Activated naive CD4-positive, alpha-beta T cell treated with anti-CD3 and anti-CD28 coated beads, Interleukin-2, amount 50 U/mL, for 72 hours (primary cell): ENCODE data around the gene FOXK2. TPM values are rescaled to one million over a fixed set of nuclear protein-coding genes. Genes with fewer than 3 reads are reported as not detected.

Experiments used
- ATAC-seq, 2 donors: fragments of 150-1000 bp; cut with Tn5 transposase; 2 replicates each; pipeline ENCODE4 v1.10.0; 2021; ENCODE audit warnings: mild to moderate bottlenecking in 2 of 2, moderate library complexity in 2 of 2
- DNase-seq, 2 donors: peaks; one replicate each; pipeline ENCODE4 v3.0.0; 2021 to 2022; ENCODE audit warnings: low spot score in 2 of 2
- H3K27ac Mint-ChIP-seq, 2 donors: one replicate each; pipeline ENCODE4 v1.8.0; 2022; ENCODE audit warnings: mild to moderate bottlenecking in 2 of 2, mixed read lengths in 2 of 2
- H3K36me3 Mint-ChIP-seq, 2 donors: one replicate each; pipeline ENCODE4 v1.8.0; 2022; ENCODE audit warnings: mixed read lengths in 2 of 2
- H3K9me3 Mint-ChIP-seq, 2 donors: one replicate each; pipeline ENCODE4 v1.8.0; 2022; ENCODE audit warnings: mixed read lengths in 2 of 2
- total RNA-seq, 2 donors: library from RNA; stranded (reverse); gene quantifications; one replicate each; pipeline ENCODE4 v1.2.3, GENCODE V29; 2022

FOXK2 gene
- total RNA-seq: 10 to 100 TPM; 56.2 to 67.4 TPM

GRCh38 chr17:82518826-82519810, at the start of gene FOXK2:
Gene FOXK2, plus strand, starts transcription at chr17:82519732. Its CDS starts 157 bp downstream, at chr17:82519889.
- H3K27ac Mint-ChIP-seq: peak within 1 kb of the TSS; percentile 88 to 97
- ATAC-seq: peak; percentile 96 to 98
- no peaks in the 10 kb centered on the region for H3K9me3 Mint-ChIP-seq
- peak; percentile 96 to 100 for DNase-seq
- peaks cover 6 to 21% of the 10 kb centered on the region in 2 donors for H3K36me3 Mint-ChIP-seq

DNA sequence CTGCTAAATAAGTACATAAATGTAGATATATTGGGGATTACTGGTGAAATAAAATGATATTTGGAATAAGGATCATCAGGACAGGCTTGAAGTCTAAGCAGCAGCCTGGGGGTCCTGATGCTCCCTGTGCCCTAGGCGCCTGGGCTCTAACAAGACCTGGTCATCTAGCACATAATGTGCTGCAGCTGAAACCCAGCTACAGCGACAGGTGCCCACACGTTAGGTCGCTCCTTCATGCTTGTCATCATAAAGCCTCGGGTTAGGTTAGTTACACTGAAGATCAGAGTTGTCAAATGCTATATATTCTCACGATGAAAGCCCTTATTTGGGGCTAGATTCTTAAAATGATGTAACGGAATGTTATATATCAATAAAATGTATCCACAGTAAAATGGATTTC, 49.5 kb upstream of the FOXK2 start:
- DNase-seq (no peak), ATAC-seq (no peak)
- H3K36me3 Mint-ChIP-seq: peaks cover 8 to 30% of the 10 kb centered on the region in 2 donors

GRCh38 chr17:82474223-82475010, 45.1 kb upstream of the FOXK2 start:
- Mint-ChIP-seq H3K36me3 (peaks cover 0 to 16% of the 10 kb centered on the region in 2 donors), H3K9me3 (no peaks in the 10 kb centered on the region), H3K27ac (no peak overlapping the region)
- no peak for DNase-seq
- no peak for ATAC-seq

More for the DNA sequence above, 49.5 kb upstream of the FOXK2 start:
- no peak overlapping the region for H3K27ac Mint-ChIP-seq
- H3K9me3 Mint-ChIP-seq: no peaks in the 10 kb centered on the region

DNA sequence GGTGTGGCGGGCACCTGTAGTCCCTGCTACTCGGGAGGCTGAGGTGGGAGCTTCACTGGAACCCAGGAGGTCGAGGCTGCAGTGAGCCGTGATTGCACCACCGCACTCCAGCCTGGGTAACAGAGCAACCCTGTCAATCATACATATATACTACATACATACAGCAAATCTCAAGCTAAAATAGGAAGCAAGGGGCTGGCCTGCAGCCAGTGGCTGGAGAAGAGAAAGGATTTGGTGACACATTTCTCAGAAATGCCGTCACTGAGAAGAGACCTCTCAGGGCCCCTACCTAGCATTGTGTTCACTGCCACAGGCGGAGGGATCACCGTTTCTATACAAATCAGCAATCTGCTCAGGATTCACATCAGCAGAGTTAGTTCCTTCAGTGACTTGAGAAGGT, 44.1 kb upstream of the FOXK2 start:
- DNase-seq: no peak
- H3K36me3 Mint-ChIP-seq: peaks cover 0 to 8% of the 10 kb centered on the region in 2 donors
- no peak for ATAC-seq
- no peaks in the 10 kb centered on the region for H3K9me3 Mint-ChIP-seq
- H3K27ac Mint-ChIP-seq: no peak overlapping the region

DNA sequence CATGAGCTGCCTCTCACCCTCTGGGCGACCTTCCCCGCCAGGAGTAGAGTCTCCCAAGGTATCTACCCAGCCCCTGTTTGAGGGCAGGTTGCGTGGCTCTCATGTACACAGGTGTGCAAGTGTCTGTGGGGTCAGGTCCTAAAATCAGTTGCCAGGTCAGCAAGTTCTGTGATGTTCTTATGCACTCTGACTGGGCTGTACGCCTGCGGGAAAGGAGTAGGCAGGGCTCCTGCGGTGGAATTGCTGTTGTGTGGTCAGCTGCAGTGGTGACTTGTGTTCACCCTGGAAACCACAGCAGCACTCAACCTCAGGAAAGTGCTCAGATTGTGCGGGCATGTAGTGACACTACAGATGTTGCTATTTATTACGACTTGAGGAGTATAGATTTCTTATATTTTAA, 41.6 kb upstream of the FOXK2 start:
- Mint-ChIP-seq H3K9me3 (no peaks in the 10 kb centered on the region), H3K27ac (peak overlapping the region in 1 of 2 donors; percentile 68), H3K36me3 (no peaks in the 10 kb centered on the region)
- DNase-seq (no peak), ATAC-seq (peak in 1 of 2 donors; percentile 28)

GRCh38 chr17:82479602-82480001, 39.9 kb upstream of the FOXK2 start:
- Mint-ChIP-seq H3K27ac (peak overlapping the region; percentile 17 to 95), H3K36me3 (no peaks in the 10 kb centered on the region), H3K9me3 (no peaks in the 10 kb centered on the region)
- ATAC-seq: no peak
- no peak for DNase-seq

DNA sequence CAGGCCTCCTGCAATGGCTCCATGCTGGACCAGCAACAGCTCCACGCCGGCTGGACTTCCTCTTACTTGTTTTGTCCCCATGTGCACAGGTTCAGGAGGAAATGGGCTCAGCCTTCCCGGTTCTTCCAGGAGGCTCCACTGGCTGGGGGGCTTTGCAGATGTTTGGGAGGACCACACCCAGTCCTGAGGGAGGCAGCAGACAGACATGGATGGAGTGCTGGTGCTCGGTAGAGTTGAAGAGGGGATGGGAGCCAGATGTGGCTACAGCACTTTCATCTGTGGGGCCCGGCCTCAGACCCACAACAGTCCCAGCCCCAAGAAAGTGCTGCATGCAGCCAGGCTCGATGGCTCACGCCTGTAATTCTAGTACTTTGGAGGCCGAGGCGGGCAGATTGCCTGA, 39.2 kb upstream of the FOXK2 start:
- H3K9me3 Mint-ChIP-seq: no peaks in the 10 kb centered on the region
- DNase-seq (no peak), ATAC-seq (no peak)
- peaks cover 0 to 4% of the 10 kb centered on the region in 2 donors for H3K36me3 Mint-ChIP-seq
- peak overlapping the region in 1 of 2 donors; percentile 44 for H3K27ac Mint-ChIP-seq

- Mint-ChIP-seq H3K9me3 (no peaks in the 10 kb centered on the region), H3K27ac (peak overlapping the region in 1 of 2 donors; percentile 17), H3K36me3 (peaks cover under 1 to 4% of the 10 kb centered on the region in 2 donors)
- DNase-seq (no peak), ATAC-seq (no peak)
Observed at GRCh38 chr17:82483204-82483660, 36.3 kb upstream of the FOXK2 start.

DNA sequence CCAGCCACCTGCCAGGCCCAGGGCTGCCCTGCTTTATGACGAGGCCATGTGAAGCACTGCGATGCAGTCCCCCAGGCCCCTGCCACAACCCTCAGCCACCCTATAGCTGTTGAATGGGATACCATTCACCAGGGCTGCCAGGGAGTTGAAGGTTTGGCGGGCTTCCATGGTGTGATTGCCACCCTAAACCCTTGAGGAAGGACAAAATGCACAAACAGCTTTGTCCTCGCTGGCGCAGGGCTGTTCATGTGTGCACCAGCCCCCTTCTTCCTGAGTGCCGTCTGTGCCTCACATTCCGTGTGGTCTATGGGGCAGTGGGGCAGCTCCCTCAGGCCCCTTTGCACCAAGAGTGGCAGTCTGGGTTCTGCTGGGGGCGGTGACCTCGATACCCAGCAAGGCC, 35.7 kb upstream of the FOXK2 start:
- H3K9me3 Mint-ChIP-seq: no peaks in the 10 kb centered on the region
- no peak for ATAC-seq
- no peak for DNase-seq
- peaks cover 4 to 6% of the 10 kb centered on the region in 2 donors for H3K36me3 Mint-ChIP-seq
- no peak overlapping the region for H3K27ac Mint-ChIP-seq

- Mint-ChIP-seq H3K27ac (peak overlapping the region; percentile 70 to 95), H3K36me3 (peaks cover 4 to 7% of the 10 kb centered on the region in 2 donors)
Observed at GRCh38 chr17:82486231-82487094, 33.1 kb upstream of the FOXK2 start.

GRCh38 chr17:82487910-82488309, 31.6 kb upstream of the FOXK2 start:
- DNase-seq (no peak), ATAC-seq (no peak)
- H3K36me3 Mint-ChIP-seq: peaks cover 4 to 7% of the 10 kb centered on the region in 2 donors
- no peaks in the 10 kb centered on the region for H3K9me3 Mint-ChIP-seq
- no peak overlapping the region for H3K27ac Mint-ChIP-seq

More at GRCh38 chr17:82486231-82487094, 33.1 kb upstream of the FOXK2 start:
- H3K9me3 Mint-ChIP-seq: no peaks in the 10 kb centered on the region
- ATAC-seq: no peak
- no peak for DNase-seq

GRCh38 chr17:82489117-82489516, 30.4 kb upstream of the FOXK2 start:
- H3K27ac Mint-ChIP-seq: peak overlapping the region; percentile 30 to 44
- H3K9me3 Mint-ChIP-seq: no peaks in the 10 kb centered on the region
- no peak for DNase-seq
- ATAC-seq: no peak
- H3K36me3 Mint-ChIP-seq: peaks cover 4 to 7% of the 10 kb centered on the region in 2 donors

GRCh38 chr17:82489851-82490511, 29.6 kb upstream of the FOXK2 start:
- ATAC-seq (no peak), DNase-seq (no peak)
- no peaks in the 10 kb centered on the region for H3K9me3 Mint-ChIP-seq
- H3K36me3 Mint-ChIP-seq: peaks cover 4 to 7% of the 10 kb centered on the region in 2 donors
- H3K27ac Mint-ChIP-seq: peak overlapping the region in 1 of 2 donors; percentile 24

DNA sequence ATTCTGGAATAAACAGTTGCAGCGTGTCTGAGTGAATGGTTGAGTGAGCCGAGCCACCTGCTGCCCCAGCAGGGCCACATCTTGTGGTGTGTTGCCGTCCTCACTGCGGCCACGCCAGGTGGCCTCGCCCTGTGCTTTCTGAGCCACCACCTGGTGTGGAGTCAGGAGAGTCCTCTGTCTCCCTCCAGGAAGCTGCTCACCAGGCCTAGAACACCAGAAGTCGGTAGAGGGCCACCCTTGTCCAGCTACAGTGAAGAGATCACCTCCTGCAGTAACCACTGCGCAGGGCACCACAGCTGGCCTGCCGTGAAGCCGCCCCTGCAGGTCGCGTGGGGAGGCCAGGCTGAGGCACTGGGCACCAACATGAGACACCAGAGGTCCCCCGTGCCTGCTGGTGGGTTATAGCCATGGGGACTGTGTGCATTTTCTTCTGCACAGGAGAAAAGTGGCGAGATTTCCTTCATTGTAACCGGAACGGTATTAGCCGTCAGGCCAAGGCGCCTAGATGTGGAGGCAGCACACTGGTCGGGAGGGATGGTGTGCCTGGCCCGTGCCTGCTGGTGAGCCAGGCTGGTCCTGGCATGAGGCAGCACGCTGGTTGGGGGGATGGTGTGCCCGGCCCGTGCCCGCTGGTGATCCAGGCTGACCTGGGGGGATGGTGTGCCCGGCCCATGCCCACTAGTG, 28.9 kb upstream of the FOXK2 start:
- Mint-ChIP-seq H3K27ac (peak overlapping the region in 1 of 2 donors; percentile 24), H3K36me3 (peaks cover 0 to 7% of the 10 kb centered on the region in 2 donors), H3K9me3 (no peaks in the 10 kb centered on the region)
- DNase-seq: no peak
- ATAC-seq: no peak

- ATAC-seq: no peak
- no peaks in the 10 kb centered on the region for H3K9me3 Mint-ChIP-seq
- peaks cover 0 to 7% of the 10 kb centered on the region in 2 donors for H3K36me3 Mint-ChIP-seq
- no peak for DNase-seq
- H3K27ac Mint-ChIP-seq: peak overlapping the region; percentile 13 to 68
Observed at GRCh38 chr17:82491196-82491530, 28.4 kb upstream of the FOXK2 start.
